GM23248 (cell line): ENCODE results near the gene GNE. TPM values are rescaled to one million over a fixed set of nuclear protein-coding genes. Genes with fewer than 3 reads are reported as not detected.
"Not testable (repeated sequence)": the region's sequence is repeated elsewhere in the genome, so short reads cannot be mapped to it uniquely, and the experiment has no call there.

ENCODE experiments used
- DNase-seq: peaks from one replicate; pipeline ENCODE4 v3.0.0-alpha.2; 2015
- H2AFZ ChIP-seq: fragments of 200-600 bp; sonication (generic); 2 replicates; pipeline ENCODE4 v1.6.1; 2016; ENCODE audit warnings: antibody characterized with exemption
- H3F3A ChIP-seq: fragments of 200-600 bp; sonication (generic); 2 replicates; pipeline ENCODE4 v1.6.1; 2016; ENCODE audit warnings: mild to moderate bottlenecking, antibody characterized with exemption, mixed run types; ENCODE audit not compliant: insufficient read depth
- H3K27ac ChIP-seq: fragments of 200-600 bp; sonication (generic); 2 replicates; pipeline ENCODE4 v1.5.1; 2016; ENCODE audit warnings: mild to moderate bottlenecking
- H3K27me3 ChIP-seq: fragments of 200-600 bp; sonication (generic); replicated peaks from 2 replicates; pipeline ENCODE4 v1.6.1; 2016; ENCODE audit warnings: mild to moderate bottlenecking; ENCODE audit not compliant: insufficient read depth
- H3K36me3 ChIP-seq: fragments of 200-600 bp; sonication (generic); 2 replicates; pipeline ENCODE4 v1.6.1; 2016; ENCODE audit warnings: low read depth, mild to moderate bottlenecking
- H3K4me1 ChIP-seq: fragments of 200-600 bp; sonication (generic); 2 replicates; pipeline ENCODE4 v1.6.1; 2016; ENCODE audit warnings: mild to moderate bottlenecking; ENCODE audit not compliant: insufficient read depth
- H3K4me2 ChIP-seq: fragments of 200-600 bp; sonication (generic); one replicate; pipeline ENCODE4 v1.6.1; 2016; ENCODE audit warnings: mild to moderate bottlenecking; ENCODE audit not compliant: unreplicated experiment
- H3K4me3 ChIP-seq: fragments of 200-600 bp; sonication (generic); 2 replicates; pipeline ENCODE4 v1.5.1; 2016; ENCODE audit warnings: mild to moderate bottlenecking
- H3K79me2 ChIP-seq: fragments of 200-600 bp; sonication (generic); 2 replicates; pipeline ENCODE4 v1.6.1; 2016; ENCODE audit warnings: mild to moderate bottlenecking; ENCODE audit not compliant: insufficient read depth
- H3K9ac ChIP-seq: fragments of 200-600 bp; sonication (generic); 2 replicates; pipeline ENCODE4 v1.6.1; 2016; ENCODE audit warnings: mild to moderate bottlenecking
- H3K9me2 ChIP-seq: fragments of 200-600 bp; sonication (generic); 2 replicates; pipeline ENCODE4 v1.6.1; 2016; ENCODE audit warnings: mixed run types, mild to moderate bottlenecking, moderate library complexity; ENCODE audit not compliant: insufficient read depth
- H3K9me3 ChIP-seq: fragments of 200-600 bp; sonication (generic); one replicate; pipeline ENCODE4 v1.6.1; 2017; ENCODE audit warnings: low read depth
- H4K20me1 ChIP-seq: fragments of 200-600 bp; sonication (generic); 2 replicates; pipeline ENCODE4 v1.6.0; 2016; ENCODE audit not compliant: insufficient read depth
- EZH2 ChIP-seq: fragments of 200-600 bp; sonication (generic); IDR thresholded peaks from 2 replicates; pipeline ENCODE4 v1.6.1; 2018; ENCODE audit warnings: antibody characterized with exemption, mild to moderate bottlenecking; ENCODE audit not compliant: insufficient read depth, poor library complexity, severe bottlenecking
- EZH2phosphoT487 ChIP-seq: fragments of 200-600 bp; sonication (generic); IDR thresholded peaks from 2 replicates; pipeline ENCODE4 v1.6.1; 2018; ENCODE audit warnings: antibody characterized with exemption, moderate library complexity, mild to moderate bottlenecking, low read depth; ENCODE audit not compliant: insufficient read depth
- WGBS, 2 experiments: methylation state at CpG; one replicate each; pipeline ENCODE4 v1.1.6; 2015 to 2017; ENCODE audit warnings: low lambda C conversion rate in 2 of 2, low coverage in 1 of 2; ENCODE audit errors: missing lambda C conversion rate in 2 of 2; 5-methylcytosine and 5-hydroxymethylcytosine counted together
- in situ Hi-C: fragments of 300-500 bp; cut with MboI; formaldehyde crosslinking; loops from 2 replicates; pipeline ENCODE4 v1.15.0; 2020
- polyA plus RNA-seq: library from polyadenylated mRNA; unstranded; fragments of >200 nt; fragmentation: Nextera tagmentation; extraction: Ambion mirVana; gene quantifications from 2 replicates; pipeline ENCODE4 v1.2.1, GENCODE V29; 2016
- total RNA-seq: library from RNA; depleted of rRNA; stranded (reverse); fragments of >200 nt; shearing (Covaris generic); gene quantifications from 2 replicates; pipeline ENCODE4 v1.2.3, GENCODE V29; 2014

GNE gene
- total and polyA plus RNA-seq, 2 experiments from 2014 or later: 6.2 to 22.4 TPM

DNA sequence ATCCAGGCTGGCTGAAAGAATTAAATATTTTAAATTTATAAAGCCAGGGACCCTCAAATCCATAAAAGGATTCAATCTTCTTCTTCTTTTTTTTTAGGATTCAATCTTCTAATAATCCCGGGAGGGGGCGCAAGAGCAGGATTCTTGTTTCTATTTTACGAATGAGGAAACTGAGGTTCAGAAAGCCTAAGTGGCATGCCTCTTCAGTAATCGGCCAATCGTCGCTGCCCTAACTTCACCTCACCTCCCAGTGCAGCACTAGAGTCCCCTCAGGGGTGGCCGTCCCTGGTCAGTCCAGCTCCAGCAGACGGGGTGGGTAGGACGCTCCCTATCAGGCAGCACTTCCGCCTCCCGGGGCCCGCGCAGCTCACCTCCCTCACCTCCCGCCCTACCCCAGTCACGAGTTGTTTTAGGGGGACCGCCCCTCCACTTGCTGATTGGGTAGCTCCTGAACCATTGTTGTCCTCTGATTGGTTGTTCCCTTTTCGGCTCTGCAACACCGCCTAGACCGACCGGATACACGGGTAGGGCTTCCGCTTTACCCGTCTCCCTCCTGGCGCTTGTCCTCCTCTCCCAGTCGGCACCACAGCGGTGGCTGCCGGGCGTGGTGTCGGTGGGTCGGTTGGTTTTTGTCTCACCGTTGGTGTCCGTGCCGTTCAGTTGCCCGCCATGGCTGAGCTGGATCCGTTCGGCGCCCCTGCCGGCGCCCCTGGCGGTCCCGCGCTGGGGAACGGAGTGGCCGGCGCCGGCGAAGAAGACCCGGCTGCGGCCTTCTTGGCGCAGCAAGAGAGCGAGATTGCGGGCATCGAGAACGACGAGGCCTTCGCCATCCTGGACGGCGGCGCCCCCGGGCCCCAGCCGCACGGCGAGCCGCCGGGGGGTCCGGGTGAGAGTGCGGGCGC is 67.6 kb downstream of the GNE start, which contains the start of gene CLTA:
Gene CLTA (plus strand): TSS at position 534 of the 902 bp plus-strand sequence. CDS start 136 bp downstream, at position 670.
- Histone ChIP-seq H3K4me3 (peak within 1 kb of the TSS; percentile 93), H3F3A (peaks cover 30% of the 10 kb centered on the region), H2AFZ (peak within 1 kb of the TSS; percentile 81), H4K20me1 (peaks cover 21% of the 10 kb centered on the region), H3K9me2 (no peaks in the 10 kb centered on the region), H3K4me2 (peak within 1 kb of the TSS; percentile 99), H3K36me3 (no peaks in the 10 kb centered on the region), H3K27ac (peak within 1 kb of the TSS; percentile 66), H3K4me1 (peaks cover 52% of the 10 kb centered on the region), H3K27me3 (no peaks in the 10 kb centered on the region), H3K9me3 (no peaks in the 10 kb centered on the region), H3K79me2 (peaks cover 49% of the 10 kb centered on the region), H3K9ac (peak within 1 kb of the TSS; percentile 90)
- 0 to 1% methylated on average over 66 to 67 of the region's 68 CpGs for WGBS, 2 experiments
- DNase-seq: peak; percentile 99
- in situ Hi-C loops: no loop called here
- TF ChIP-seq EZH2 (no peak), EZH2phosphoT487 (no peak)

DNA sequence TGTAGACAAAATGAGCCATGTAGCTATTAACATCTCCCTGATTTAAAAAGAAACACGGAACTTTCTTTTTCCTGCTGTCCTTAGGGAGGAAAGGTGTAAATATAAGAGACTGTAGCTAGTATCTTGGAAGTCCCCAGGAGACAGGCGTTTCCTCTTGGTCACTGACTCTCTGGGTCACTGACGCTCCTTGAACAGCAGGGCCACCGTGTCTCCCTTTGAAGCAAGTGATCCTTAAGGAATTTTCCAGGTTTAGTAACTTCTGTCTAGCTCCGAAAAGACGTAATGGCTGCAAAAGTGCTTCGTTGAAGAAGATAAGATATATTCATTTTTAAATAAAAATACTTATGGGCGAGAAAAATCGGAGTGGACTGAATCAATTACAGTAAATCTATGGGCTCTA is 68.3 kb downstream of the GNE start:
- Histone ChIP-seq H3K4me1 (peaks cover 50% of the 10 kb centered on the region), H3F3A (peaks cover 33% of the 10 kb centered on the region), H3K4me3 (peak overlapping the region; percentile 93), H3K36me3 (no peaks in the 10 kb centered on the region), H3K9ac (peak overlapping the region; percentile 90), H3K27me3 (no peaks in the 10 kb centered on the region), H3K27ac (peak overlapping the region; percentile 66), H3K9me2 (no peaks in the 10 kb centered on the region), H3K79me2 (peaks cover 42% of the 10 kb centered on the region), H4K20me1 (peaks cover 21% of the 10 kb centered on the region), H2AFZ (peak overlapping the region; percentile 81), H3K4me2 (peak overlapping the region; percentile 99), H3K9me3 (no peaks in the 10 kb centered on the region)
- in situ Hi-C loops: no loop called here
- peak; percentile 40 for DNase-seq
- TF ChIP-seq EZH2phosphoT487 (no peak), EZH2 (no peak)
- 3 to 4% methylated on average over 9 of the region's 9 CpGs for WGBS, 2 experiments

DNA sequence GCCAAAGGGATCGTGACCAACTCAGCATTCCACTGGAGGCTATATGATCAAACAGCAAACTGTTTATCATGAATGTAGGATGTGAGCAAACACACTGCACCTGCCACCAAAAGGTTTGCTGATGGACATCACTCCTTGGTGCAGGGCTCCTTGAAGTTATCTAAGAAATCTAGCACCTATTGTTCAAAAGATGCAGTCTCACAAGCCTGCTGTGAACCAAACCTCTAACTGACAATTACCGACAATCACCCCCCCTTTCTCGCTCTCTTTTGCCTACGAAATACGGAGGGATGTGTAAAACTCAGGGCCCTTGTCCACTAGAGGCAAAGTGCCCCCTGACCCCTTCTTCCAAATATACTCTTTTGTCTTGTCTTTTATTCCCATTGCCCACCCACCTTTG is 70.0 kb downstream of the GNE start:
- H3K9ac ChIP-seq: no peak overlapping the region
- H3K27ac ChIP-seq: peak overlapping the region; percentile 32; the same call in 1 of the 2 replicates
- in situ Hi-C loops: no loop called here
- no peak for DNase-seq
- H3K9me2 ChIP-seq: no peaks in the 10 kb centered on the region
- H3K4me2 ChIP-seq: no peak overlapping the region
- peaks cover 35% of the 10 kb centered on the region for H3F3A ChIP-seq
- no peaks in the 10 kb centered on the region for H3K9me3 ChIP-seq
- peaks cover 32% of the 10 kb centered on the region for H3K4me1 ChIP-seq
- 82 to 88% methylated on average over 5 of the region's 5 CpGs for WGBS, 2 experiments
- no peak for TF ChIP-seq EZH2
- TF ChIP-seq EZH2phosphoT487: no peak
- H3K36me3 ChIP-seq: no peaks in the 10 kb centered on the region
- H4K20me1 ChIP-seq: peaks cover 16% of the 10 kb centered on the region
- H3K4me3 ChIP-seq: no peak overlapping the region
- H3K27me3 ChIP-seq: no peaks in the 10 kb centered on the region
- H2AFZ ChIP-seq: 0 out of 2 replicates have a peak overlapping the region, but pooled peaks have one; percentile 8
- H3K79me2 ChIP-seq: peaks cover 25% of the 10 kb centered on the region

DNA sequence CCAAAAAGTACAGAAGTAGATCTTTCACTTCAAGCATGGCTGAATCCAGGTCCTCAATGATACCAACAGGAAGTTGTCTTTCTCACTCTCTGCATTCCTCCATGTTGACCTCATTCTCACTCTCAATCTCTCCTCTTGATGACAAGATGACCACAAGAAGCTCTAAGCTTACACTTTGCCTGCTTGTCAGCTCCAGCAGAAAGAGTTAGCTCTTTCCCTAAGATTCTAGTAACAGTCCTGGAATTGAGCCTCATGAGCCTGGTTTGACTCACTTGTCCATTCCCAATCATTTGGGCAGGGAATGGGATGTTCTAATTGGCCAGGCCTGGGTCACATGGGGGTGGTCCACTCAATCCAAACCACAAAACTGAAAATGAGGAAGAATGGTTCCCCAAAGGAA is 70.8 kb downstream of the GNE start:
- Histone ChIP-seq H3K9me3 (no peaks in the 10 kb centered on the region), H3K27me3 (no peaks in the 10 kb centered on the region), H4K20me1 (peaks cover 8% of the 10 kb centered on the region), H3F3A (peaks cover 30% of the 10 kb centered on the region), H3K9me2 (no peaks in the 10 kb centered on the region), H3K9ac (no peak overlapping the region), H3K4me1 (peaks cover 24% of the 10 kb centered on the region), H3K79me2 (peaks cover 17% of the 10 kb centered on the region), H3K27ac (peak overlapping the region; percentile 32), H3K4me3 (no peak overlapping the region), H3K4me2 (no peak overlapping the region), H3K36me3 (no peaks in the 10 kb centered on the region), H2AFZ (peak overlapping the region; percentile 8; the same call in 1 of the 2 replicates)
- TF ChIP-seq EZH2phosphoT487 (no peak), EZH2 (no peak)
- peak; percentile 92 for DNase-seq
- in situ Hi-C loops: no loop called here

DNA sequence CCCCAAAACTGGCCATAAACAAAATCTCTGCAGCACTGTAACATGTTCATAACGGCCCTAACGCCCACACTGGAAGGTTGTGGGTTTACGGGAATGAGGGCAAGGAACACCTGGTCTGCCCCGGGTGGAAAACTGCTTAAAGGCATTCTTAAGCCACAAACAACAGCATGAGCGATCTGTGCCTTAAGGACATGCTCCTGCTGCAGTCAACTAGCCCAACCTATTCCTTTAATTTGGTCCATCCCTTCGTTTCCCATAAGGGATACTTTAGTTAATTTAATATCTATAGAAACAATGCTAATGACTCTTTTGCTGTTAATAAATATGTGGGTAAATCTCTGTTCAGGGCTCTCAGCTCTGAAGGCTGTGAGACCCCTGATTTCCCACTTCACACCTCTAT is 78.0 kb downstream of the GNE start:
- H3K4me2 ChIP-seq, in situ Hi-C loops, H3K4me1 ChIP-seq, H3K4me3 ChIP-seq, H3K79me2 ChIP-seq, H3K9ac ChIP-seq, DNase-seq, H3K27ac ChIP-seq, H3F3A ChIP-seq, H3K36me3 ChIP-seq, H3K9me3 ChIP-seq, H4K20me1 ChIP-seq, H3K9me2 ChIP-seq, H3K27me3 ChIP-seq, H2AFZ ChIP-seq: not testable (repeated sequence)
- 85 to 92% methylated on average over 6 of the region's 6 CpGs for WGBS, 2 experiments
